Measurements from ENCODE around the gene DNAJC13. TPM values are rescaled to one million over a fixed set of nuclear protein-coding genes. Genes with fewer than 3 reads are reported as not detected.

The DNAJC13 gene
- total and polyA plus RNA-seq, 4 donors, result 6.3 to 22.8 (median 15.4) TPM

- no peak for DNase-seq (ENCODE audit: low spot score)
- Histone ChIP-seq H3K27me3 (ENCODE audit: control insufficient read depth in 4 of 4, insufficient read depth in 4 of 4, low read length in 3 of 4) (no peaks in the 10 kb centered on the region), H3K27ac (ENCODE audit: low read depth in 1 of 2, low read length in 2 of 2) (no peak overlapping the region), H3K36me3 (ENCODE audit: control insufficient read depth in 4 of 4, insufficient read depth in 3 of 4, low read depth in 1 of 4, low read length in 3 of 4) (peaks cover 9 to 57% (median 37%) of the 10 kb centered on the region in 4 donors), H3K4me1 (ENCODE audit: control insufficient read depth in 4 of 4, insufficient read depth in 4 of 4, low read length in 3 of 4) (no peaks in the 10 kb centered on the region), H3K4me3 (ENCODE audit: low read depth in 1 of 3, low read length in 3 of 3) (no peak overlapping the region), H3K9ac (ENCODE audit: low read depth in 1 of 2, low read length in 2 of 2) (no peak overlapping the region), H3K9me3 (ENCODE audit: control insufficient read depth in 4 of 4, low read length in 3 of 4) (no peaks in the 10 kb centered on the region)
- 96% methylated on average over 1 of the region's 1 CpG for WGBS
- TF ChIP-seq JUND (IDR thresholded peaks at IDR 0.05), result no peak
- TF ChIP-seq HNF4A (conservative IDR thresholded peaks at IDR 0.05), result no peak
- no peak for TF ChIP-seq ATF3 (IDR thresholded peaks at IDR 0.05)
These were observed 40.0 kb downstream of the DNAJC13 start for GRCh38 chr3:132457286-132457685.

GRCh38 chr3:132459551-132459950 lies 42.2 kb downstream of the DNAJC13 start:
- H3K9me3 ChIP-seq (ENCODE audit: control insufficient read depth in 4 of 4, low read length in 3 of 4), result no peaks in the 10 kb centered on the region
- no peak overlapping the region for H3K9ac ChIP-seq (ENCODE audit: low read depth in 1 of 2, low read length in 2 of 2)
- no peak overlapping the region for H3K4me3 ChIP-seq (ENCODE audit: low read depth in 1 of 3, low read length in 3 of 3)
- no peaks in the 10 kb centered on the region for H3K27me3 ChIP-seq (ENCODE audit: control insufficient read depth in 4 of 4, insufficient read depth in 4 of 4, low read length in 3 of 4)
- 98% methylated on average over 3 of the region's 3 CpGs for WGBS
- H3K36me3 ChIP-seq (ENCODE audit: control insufficient read depth in 4 of 4, insufficient read depth in 3 of 4, low read depth in 1 of 4, low read length in 3 of 4), result peaks cover 9 to 57% (median 37%) of the 10 kb centered on the region in 4 donors
- H3K27ac ChIP-seq (ENCODE audit: low read depth in 1 of 2, low read length in 2 of 2), result no peak overlapping the region
- TF ChIP-seq FOXA1 (IDR thresholded peaks at IDR 0.05) (no peak), EGR1 (IDR thresholded peaks at IDR 0.05; ENCODE audit: low read depth in 2 of 2) (no peak), HNF4A (conservative IDR thresholded peaks at IDR 0.05) (no peak), JUND (IDR thresholded peaks at IDR 0.05) (no peak), ATF3 (IDR thresholded peaks at IDR 0.05) (no peak), ZBTB33 (IDR thresholded peaks at IDR 0.05) (no peak), REST (IDR thresholded peaks at IDR 0.05) (no peak), CTCF (IDR thresholded peaks at IDR 0.05; ENCODE audit: low read depth, low read length, missing input control) (no peak), GABPA (IDR thresholded peaks at IDR 0.05 in 1 of 2, conservative IDR thresholded peaks at IDR 0.05 in 1 of 2) (no peak), RXRA (IDR thresholded peaks at IDR 0.05) (no peak), MAX (IDR thresholded peaks at IDR 0.05) (no peak), NR2F2 (IDR thresholded peaks at IDR 0.05) (no peak)
- no peaks in the 10 kb centered on the region for H3K4me1 ChIP-seq (ENCODE audit: control insufficient read depth in 4 of 4, insufficient read depth in 4 of 4, low read length in 3 of 4)
- DNase-seq (ENCODE audit: low spot score), result no peak

All from liver (tissue), 9 donors.